AG04450 (cell line): Measurements from ENCODE around the gene UBE2Z. TPM values are rescaled to one million over a fixed set of nuclear protein-coding genes. Genes with fewer than 3 reads are reported as not detected.
A peak's percentile ranks its signal among the peaks of the same experiment; 100 is the strongest.

Experiments used
- CTCF ChIA-PET: fragments of 300-600, 350-600 bp; formaldehyde crosslinking; extraction: SDS; loops from one replicate; lab custom pipeline; 2022; ENCODE audit warnings: antibody characterized with exemption, inconsistent platforms; lab: Charles Lee
- POLR2A ChIA-PET: fragments of 350-600 bp; formaldehyde crosslinking; extraction: SDS; loops from one replicate; lab custom pipeline; 2021; ENCODE audit warnings: antibody characterized with exemption, inconsistent platforms; lab: Yijun Ruan, JAX
- DNase-seq: peaks from one replicate; pipeline ENCODE4 v3.0.0-alpha.2; 2011; ENCODE audit warnings: low read depth, low spot score
- H3K27ac ChIP-seq: one replicate; pipeline ENCODE4 v1.5.1; 2012; ENCODE audit warnings: low read depth, low read length, control low read depth
- H3K27me3 ChIP-seq: one replicate; pipeline ENCODE4 v1.6.0; 2012; ENCODE audit warnings: low read length; ENCODE audit not compliant: control insufficient read depth, insufficient read depth
- H3K4me3 ChIP-seq: 2 replicates; pipeline ENCODE4 v1.5.1; 2011; ENCODE audit warnings: mild to moderate bottlenecking, low read depth, low read length, control low read depth
- H3K9me3 ChIP-seq: 2 replicates; pipeline ENCODE4 v1.5.1; 2012; ENCODE audit warnings: low read length; ENCODE audit not compliant: control insufficient read depth, insufficient read depth
- CTCF ChIP-seq: IDR thresholded peaks from 2 replicates; pipeline ENCODE4 v1.5.1; 2011; ENCODE audit warnings: low read depth, low read length, control low read depth, inconsistent platforms
- polyA plus RNA-seq: library from polyadenylated mRNA; depleted of rRNA; stranded (reverse); fragments of >200 nt; gene quantifications from 2 replicates; pipeline ENCODE4 v1.2.3, GENCODE V29; 2011

The UBE2Z gene
- polyA plus RNA-seq, 1 experiment = 178 TPM

- Histone ChIP-seq H3K9me3 (no peaks in the 10 kb centered on the region), H3K27ac (peak overlapping the region; percentile 89), H3K4me3 (peak overlapping the region; percentile 84), H3K27me3 (no peaks in the 10 kb centered on the region)
- ChIA-PET POLR2A (interaction anchor here (1.2 to 1.9 kb wide), 2 partner anchors 16 to 124 kb away, joined by 4 to 9 read pairs; partner anchors contain the start of gene ATP5MC1), CTCF (interaction anchor here (0.6 to 2.8 kb wide), 3 partner anchors 30 to 127 kb away, joined by 4 to 21 read pairs (median 5); no protein-coding TSS in a partner anchor)
- TF ChIP-seq CTCF = no peak
- peak; percentile 65 for DNase-seq
Measured at GRCh38 chr17:48908853-48909394, 717 bp downstream of the UBE2Z start.

- TF ChIP-seq CTCF = no peak
- H3K27ac ChIP-seq = no peak overlapping the region
- H3K4me3 ChIP-seq = peak overlapping the region; percentile 84
- POLR2A ChIA-PET = interaction anchor here (1.2 kb wide), 1 partner anchor 123 kb away, joined by 4 read pairs; no protein-coding TSS in a partner anchor
- no peaks in the 10 kb centered on the region for H3K27me3 ChIP-seq
- no peaks in the 10 kb centered on the region for H3K9me3 ChIP-seq
- CTCF ChIA-PET = interaction anchor here (0.6 to 2.8 kb wide), 2 partner anchors 31 to 123 kb away, joined by 4 to 21 read pairs; no protein-coding TSS in a partner anchor
- no peak for DNase-seq
Measured at GRCh38 chr17:48909783-48910182, 1.6 kb downstream of the UBE2Z start.

GRCh38 chr17:48910370-48910769 is 2.2 kb downstream of the UBE2Z start:
- Histone ChIP-seq H3K4me3 (peak overlapping the region; percentile 84), H3K27ac (no peak overlapping the region), H3K9me3 (no peaks in the 10 kb centered on the region), H3K27me3 (no peaks in the 10 kb centered on the region)
- no peak for DNase-seq
- TF ChIP-seq CTCF = no peak
- CTCF ChIA-PET = no interaction called here
- POLR2A ChIA-PET = no interaction called here

- Histone ChIP-seq H3K27me3 (no peaks in the 10 kb centered on the region), H3K27ac (no peak overlapping the region), H3K4me3 (no peak overlapping the region), H3K9me3 (no peaks in the 10 kb centered on the region)
- no peak for DNase-seq
- ChIA-PET CTCF (no interaction called here), POLR2A (no interaction called here)
- TF ChIP-seq CTCF = no peak
Measured at GRCh38 chr17:48912476-48912875, 4.3 kb downstream of the UBE2Z start.
